Measurements from ENCODE around the gene FFAR1.

DNA sequence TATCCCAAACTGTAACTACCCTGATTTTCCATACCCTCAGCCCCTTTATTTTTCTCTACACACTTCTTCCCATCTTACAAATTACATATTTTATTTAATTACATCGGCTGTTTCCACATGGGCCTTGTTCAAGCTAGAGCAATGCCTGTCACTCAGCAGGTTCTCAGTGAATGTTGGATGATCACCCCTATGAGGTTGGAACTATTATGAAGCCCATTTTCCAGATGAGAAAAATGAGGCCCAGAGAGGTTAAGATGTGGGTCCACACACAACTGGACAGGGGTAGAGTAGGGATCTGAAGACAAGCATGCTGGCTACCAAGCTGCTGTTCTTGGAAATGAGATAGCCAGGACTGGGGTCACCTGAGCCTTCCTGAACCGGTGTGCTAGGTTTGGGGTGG lies 45.7 kb upstream of the FFAR1 start:
- TF ChIP-seq, protein P1, sequence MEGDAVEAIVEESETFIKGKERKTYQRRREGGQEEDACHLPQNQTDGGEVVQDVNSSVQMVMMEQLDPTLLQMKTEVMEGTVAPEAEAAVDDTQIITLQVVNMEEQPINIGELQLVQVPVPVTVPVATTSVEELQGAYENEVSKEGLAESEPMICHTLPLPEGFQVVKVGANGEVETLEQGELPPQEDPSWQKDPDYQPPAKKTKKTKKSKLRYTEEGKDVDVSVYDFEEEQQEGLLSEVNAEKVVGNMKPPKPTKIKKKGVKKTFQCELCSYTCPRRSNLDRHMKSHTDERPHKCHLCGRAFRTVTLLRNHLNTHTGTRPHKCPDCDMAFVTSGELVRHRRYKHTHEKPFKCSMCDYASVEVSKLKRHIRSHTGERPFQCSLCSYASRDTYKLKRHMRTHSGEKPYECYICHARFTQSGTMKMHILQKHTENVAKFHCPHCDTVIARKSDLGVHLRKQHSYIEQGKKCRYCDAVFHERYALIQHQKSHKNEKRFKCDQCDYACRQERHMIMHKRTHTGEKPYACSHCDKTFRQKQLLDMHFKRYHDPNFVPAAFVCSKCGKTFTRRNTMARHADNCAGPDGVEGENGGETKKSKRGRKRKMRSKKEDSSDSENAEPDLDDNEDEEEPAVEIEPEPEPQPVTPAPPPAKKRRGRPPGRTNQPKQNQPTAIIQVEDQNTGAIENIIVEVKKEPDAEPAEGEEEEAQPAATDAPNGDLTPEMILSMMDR (IDR thresholded peaks at IDR 0.05; ENCODE audit: low read length), result no peak
- TF ChIP-seq EZH2phosphoT487 (IDR thresholded peaks at IDR 0.05; ENCODE audit: low read length), result no peak
